ENCODE measurements around the gene COL11A1.

DNA sequence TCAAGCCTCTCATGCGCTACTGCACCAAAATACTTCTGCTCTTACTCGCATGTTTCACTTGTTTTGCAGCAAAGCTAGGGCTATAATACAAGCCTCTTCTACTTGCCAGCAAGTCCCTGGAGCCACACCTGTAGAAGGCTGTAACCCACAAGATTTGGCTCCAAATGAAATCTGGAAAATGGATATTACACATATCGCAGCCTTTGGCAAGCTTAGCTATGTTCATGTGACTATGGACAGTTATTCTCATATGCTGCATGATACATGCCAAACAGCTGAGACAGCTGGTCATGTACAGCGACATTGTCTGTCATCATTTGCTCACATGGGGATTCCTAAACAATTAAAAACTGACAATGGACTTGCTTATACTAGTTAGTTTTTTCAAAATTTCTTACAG is 270.3 kb downstream of the COL11A1 start:
- TF ChIP-seq SPI1 (IDR thresholded peaks at IDR 0.05; ENCODE audit: low read depth, low read length) (no peak), POLR2AphosphoS5 (IDR thresholded peaks at IDR 0.05; ENCODE audit: low read depth, low read length) (no peak), POLR2A (IDR thresholded peaks at IDR 0.05; ENCODE audit: low read depth, low read length) (no peak), TAF1 (IDR thresholded peaks at IDR 0.05; ENCODE audit: low read depth, low read length) (no peak), POU2F2 (IDR thresholded peaks at IDR 0.05; ENCODE audit: low read depth, low read length) (no peak), PAX5 (IDR thresholded peaks at IDR 0.05; ENCODE audit: insufficient read depth, low read length, severe bottlenecking) (no peak)
